CD4-positive, alpha-beta T cell treated with Interleukin-10 for 1 hour (primary cell): Measurements from ENCODE around the gene RBKS.
"Not testable (repeated sequence)": the region's sequence is repeated elsewhere in the genome, so short reads cannot be mapped to it uniquely, and the experiment has no call there.

Experiments used
- DNase-seq: peaks from one replicate; pipeline ENCODE4 v3.0.0-alpha.2; 2020

RBKS gene

GRCh38 chr2:27796791-27797765 is 93.1 kb downstream of the RBKS start:
- no peak for DNase-seq

- DNase-seq, result no peak
Measured at GRCh38 chr2:27795868-27796277, 94.3 kb downstream of the RBKS start.

- no peak for DNase-seq
Measured at GRCh38 chr2:27795093-27795834, 94.9 kb downstream of the RBKS start.

- no peak for DNase-seq
Measured at GRCh38 chr2:27792759-27793158, 97.4 kb downstream of the RBKS start.

- no peak for DNase-seq
Measured at GRCh38 chr2:27790796-27791195, 99.4 kb downstream of the RBKS start.

- no peak for DNase-seq
Measured at GRCh38 chr2:27782701-27783100, 107.5 kb downstream of the RBKS start.

GRCh38 chr2:27781496-27781895 is 108.7 kb downstream of the RBKS start:
- DNase-seq, result no peak

- no peak for DNase-seq
Measured at GRCh38 chr2:27779417-27780055, 110.7 kb downstream of the RBKS start.

- no peak for DNase-seq
Measured at GRCh38 chr2:27776696-27777095, 113.5 kb downstream of the RBKS start.

GRCh38 chr2:27776097-27776496 is 114.1 kb downstream of the RBKS start:
- no peak for DNase-seq

- DNase-seq, result no peak
Measured at GRCh38 chr2:27773959-27774358, 116.2 kb downstream of the RBKS start.

GRCh38 chr2:27772804-27773203 is 117.4 kb downstream of the RBKS start:
- no peak for DNase-seq

GRCh38 chr2:27771548-27772335 is 118.4 kb downstream of the RBKS start, which contains the start of gene MRPL33:
Gene MRPL33 (plus strand): TSS chr2:27771719. CDS start chr2:27771778, 59 bp downstream.
- peak; percentile 90 for DNase-seq

- DNase-seq, result no peak
Measured at GRCh38 chr2:27771202-27771547, 119.0 kb downstream of the RBKS start.

GRCh38 chr2:27766287-27766661 is 123.9 kb downstream of the RBKS start:
- no peak for DNase-seq

GRCh38 chr2:27765621-27766286 is 124.4 kb downstream of the RBKS start:
- peak; percentile 42 for DNase-seq

- not testable (repeated sequence) for DNase-seq
Measured at GRCh38 chr2:27764526-27764925, 125.7 kb downstream of the RBKS start.

GRCh38 chr2:27763907-27764267 is 126.3 kb downstream of the RBKS start:
- no peak for DNase-seq

- DNase-seq, result no peak
Measured at GRCh38 chr2:27762951-27763906, 127.0 kb downstream of the RBKS start.

GRCh38 chr2:27756544-27757498 is 133.4 kb downstream of the RBKS start:
- no peak for DNase-seq
